Measurements from ENCODE around the gene ATOSA.

ATOSA gene

GRCh38 chr15:52679232-52680040, at the start of gene ATOSA:
Gene ATOSA (minus strand): TSS chr15:52679388. CDS start chr15:52678021, 1,367 bp downstream.
- peak; percentile 74 for DNase-seq (ENCODE audit: low read depth)

- no peak for DNase-seq (ENCODE audit: low read depth)
Observed at GRCh38 chr15:52728899-52729298, 49.7 kb upstream of the ATOSA start.

DNA sequence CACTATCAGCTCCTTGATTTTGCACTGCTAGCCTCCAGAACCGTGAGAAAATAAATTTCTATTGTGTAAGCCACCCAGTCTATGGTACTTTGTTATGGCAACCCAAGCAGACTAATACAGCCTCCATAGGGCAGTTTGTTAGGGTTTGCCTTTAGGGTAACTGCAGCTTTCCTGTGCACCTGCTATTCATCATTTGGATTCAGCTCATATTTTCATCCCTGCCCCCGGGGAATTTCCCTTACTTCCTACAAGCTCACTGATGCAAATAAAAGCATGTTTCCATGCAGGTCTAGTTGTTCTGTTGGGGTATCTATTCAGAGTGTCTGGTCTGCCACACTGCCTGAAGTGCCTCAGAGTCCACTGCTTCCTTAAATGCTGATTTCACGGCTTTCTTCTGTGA, 48.6 kb upstream of the ATOSA start:
- no peak for DNase-seq (ENCODE audit: low read depth)

DNA sequence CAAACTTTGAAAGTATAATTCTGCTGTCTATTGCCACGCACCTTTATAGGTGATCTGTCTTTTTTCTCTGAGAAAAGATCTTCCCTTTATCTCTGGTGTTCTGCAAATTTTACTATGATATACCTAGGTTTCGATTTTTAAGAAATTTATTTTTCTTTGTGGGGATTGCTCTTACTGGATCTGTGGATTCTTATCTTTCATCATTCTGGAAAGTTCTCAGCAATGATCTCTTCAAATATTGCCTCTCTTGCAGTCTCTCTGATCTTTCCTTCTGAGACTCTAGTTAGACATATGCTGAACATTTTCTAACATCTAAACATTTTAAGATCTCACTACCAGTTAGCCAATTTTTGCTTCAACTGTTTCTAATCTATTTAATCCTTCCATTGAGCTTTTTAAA, 47.0 kb upstream of the ATOSA start:
- no peak for DNase-seq (ENCODE audit: low read depth)

DNA sequence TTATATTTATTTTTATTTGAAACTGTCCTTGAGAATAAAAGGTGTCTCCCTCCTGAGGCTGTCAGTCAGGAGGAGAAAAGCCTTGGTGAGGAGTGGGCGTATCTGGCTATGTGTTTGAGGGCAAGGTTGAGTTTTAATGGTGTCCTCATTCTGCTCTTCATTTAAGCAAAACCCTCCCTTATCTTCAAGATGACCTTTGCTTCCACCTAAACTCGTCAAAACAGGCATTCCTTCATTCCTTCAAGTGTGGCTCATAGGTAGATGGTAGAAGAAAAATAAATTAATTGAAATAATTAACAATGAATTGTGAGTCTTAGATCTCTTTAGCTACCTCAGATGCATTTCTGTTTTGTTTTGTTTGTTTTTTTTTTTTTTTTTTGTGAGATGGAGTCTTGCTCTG, 39.4 kb upstream of the ATOSA start:
- DNase-seq (ENCODE audit: low read depth) = no peak

- no peak for DNase-seq (ENCODE audit: low read depth)
Observed at GRCh38 chr15:52717924-52718323, 38.7 kb upstream of the ATOSA start.

DNA sequence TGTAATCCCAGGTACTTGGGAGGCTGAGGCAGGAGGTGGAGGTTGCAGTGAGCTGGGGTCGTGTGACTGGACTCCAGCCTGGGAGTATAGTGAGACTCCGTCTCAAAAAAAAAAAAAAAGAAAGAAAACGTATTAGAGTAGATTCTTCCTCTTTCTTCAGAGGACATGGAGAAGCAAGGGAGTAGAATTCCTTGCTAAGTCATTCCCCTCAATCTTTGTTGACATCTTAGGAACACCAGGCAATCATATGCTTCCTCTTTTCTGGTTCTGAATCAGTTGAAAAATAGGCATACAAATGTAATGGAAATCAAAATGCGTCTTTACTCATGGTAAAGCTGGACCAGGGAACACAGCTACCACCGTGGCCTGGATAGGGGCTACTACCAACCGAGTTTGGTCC, 38.3 kb upstream of the ATOSA start:
- no peak for DNase-seq (ENCODE audit: low read depth)

GRCh38 chr15:52716536-52716935, 37.3 kb upstream of the ATOSA start:
- DNase-seq (ENCODE audit: low read depth) = no peak

- no peak for DNase-seq (ENCODE audit: low read depth)
Observed at GRCh38 chr15:52715411-52715810, 36.2 kb upstream of the ATOSA start.

GRCh38 chr15:52714968-52715367, 35.8 kb upstream of the ATOSA start:
- DNase-seq (ENCODE audit: low read depth) = no peak

- DNase-seq (ENCODE audit: low read depth) = no peak
Observed at GRCh38 chr15:52710708-52711389, 31.7 kb upstream of the ATOSA start.

- DNase-seq (ENCODE audit: low read depth) = no peak
Observed at GRCh38 chr15:52710050-52710707, 31.0 kb upstream of the ATOSA start.

DNA sequence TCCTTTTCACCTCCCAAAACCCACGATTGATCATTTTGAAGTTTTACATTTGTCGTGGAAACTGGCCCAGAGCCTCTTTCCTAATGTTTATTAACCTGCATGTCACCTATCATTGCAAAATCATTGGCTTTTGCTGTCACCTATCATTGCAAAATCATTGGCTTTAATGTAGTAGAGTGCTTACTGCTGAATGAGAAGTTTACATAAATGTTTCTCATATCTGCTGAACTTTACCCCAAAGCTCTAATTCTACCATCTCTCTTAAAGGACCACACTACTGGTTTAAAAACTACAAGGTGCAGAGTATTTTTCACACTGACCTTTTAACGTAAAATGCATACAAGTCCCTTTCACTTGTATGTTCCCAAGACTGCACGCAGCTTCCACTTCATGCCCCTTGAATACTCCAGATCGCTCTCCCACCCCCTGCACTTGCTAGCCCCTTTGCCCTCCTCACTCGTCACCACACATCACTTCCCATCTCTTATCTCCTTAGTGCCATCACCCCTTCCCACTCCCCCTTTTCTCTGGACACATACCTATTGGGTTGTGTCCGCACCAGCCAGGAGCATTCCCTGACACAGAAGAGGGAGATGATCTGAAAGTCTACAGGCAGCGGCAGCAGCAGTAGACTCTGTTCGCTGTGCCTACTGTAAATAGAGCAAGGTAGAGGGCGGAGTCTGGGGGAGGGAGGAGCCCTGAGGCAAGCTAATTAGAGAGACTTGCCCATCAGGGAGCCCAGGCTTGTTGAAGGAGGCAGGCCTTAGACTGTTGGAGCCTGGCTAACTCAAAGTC, 30.2 kb upstream of the ATOSA start:
- DNase-seq (ENCODE audit: low read depth) = no peak

DNA sequence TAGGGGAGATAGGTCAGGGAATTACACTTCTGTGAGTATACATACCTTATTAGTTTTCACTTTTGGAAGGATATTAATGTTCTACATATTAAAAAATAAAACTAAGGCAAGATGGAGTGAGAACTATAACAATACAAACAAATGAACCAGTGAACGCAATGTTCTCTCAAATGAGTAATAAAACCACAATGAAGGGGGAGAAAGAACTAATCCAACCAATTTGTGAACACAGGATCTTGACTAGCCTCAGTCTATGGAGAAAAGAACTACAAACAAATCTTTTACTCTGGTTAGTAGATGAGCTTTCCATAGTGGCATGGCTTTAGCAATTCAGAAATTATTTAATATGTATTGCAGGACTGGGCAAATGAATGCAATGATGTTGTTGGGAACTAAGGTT, 26.9 kb upstream of the ATOSA start:
- no peak for DNase-seq (ENCODE audit: low read depth)

- no peak for DNase-seq (ENCODE audit: low read depth)
Observed at GRCh38 chr15:52702390-52702789, 23.2 kb upstream of the ATOSA start.

DNA sequence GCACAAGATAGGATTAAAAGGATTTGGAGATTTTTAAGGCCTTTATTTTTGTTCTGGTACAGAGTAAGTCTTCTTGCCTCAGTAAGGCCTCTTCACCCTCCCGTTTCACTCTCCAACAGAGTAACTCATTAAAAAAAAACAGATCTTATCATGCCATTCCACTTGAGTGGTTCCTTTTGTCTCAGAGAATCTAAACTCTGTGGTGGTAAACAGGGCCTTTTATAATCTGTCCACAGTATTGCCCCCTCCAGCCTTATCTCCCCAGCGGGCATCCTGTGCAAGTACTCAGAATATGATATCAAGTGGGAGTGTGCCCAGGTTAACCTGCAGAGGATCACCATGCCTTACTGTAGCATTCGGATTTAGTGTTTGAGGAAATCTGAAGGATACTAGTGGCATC, 20.3 kb upstream of the ATOSA start:
- DNase-seq (ENCODE audit: low read depth) = no peak

DNA sequence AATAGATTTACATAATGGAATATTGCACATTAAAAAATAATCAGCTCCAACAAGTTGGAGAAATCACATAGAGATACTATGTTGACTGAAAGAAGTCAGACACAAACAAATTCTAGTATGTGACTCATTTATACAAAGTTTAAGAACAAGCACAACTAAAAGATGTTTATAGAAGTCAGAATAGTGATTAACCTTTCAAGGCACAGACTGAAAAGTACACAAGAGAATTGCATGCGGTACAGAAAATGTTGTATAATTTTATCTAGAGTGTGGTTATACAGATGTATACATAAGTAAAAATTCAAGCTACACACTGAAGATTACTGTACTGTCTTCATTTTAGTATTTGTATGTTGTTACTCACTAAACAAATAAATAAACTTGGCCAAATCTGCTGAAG, 19.3 kb upstream of the ATOSA start:
- no peak for DNase-seq (ENCODE audit: low read depth)

- DNase-seq (ENCODE audit: low read depth) = no peak
Observed at GRCh38 chr15:52697051-52697450, 17.9 kb upstream of the ATOSA start.

- DNase-seq (ENCODE audit: low read depth) = no peak
Observed at GRCh38 chr15:52695154-52695553, 16.0 kb upstream of the ATOSA start.

- no peak for DNase-seq (ENCODE audit: low read depth)
Observed at GRCh38 chr15:52689562-52689961, 10.4 kb upstream of the ATOSA start.

GRCh38 chr15:52683580-52683979, 4.4 kb upstream of the ATOSA start:
- DNase-seq (ENCODE audit: low read depth) = no peak

GRCh38 chr15:52682781-52683180, 3.6 kb upstream of the ATOSA start:
- no peak for DNase-seq (ENCODE audit: low read depth)
